Neural cell (in vitro differentiated cells): Measurements from ENCODE around the gene IRF1.

ENCODE experiments used
- CTCF ChIP-seq: fragments of 450-650 bp; IDR thresholded peaks from 2 replicates; pipeline ENCODE4 v1.5.1; 2014; ENCODE audit warnings: antibody characterized with exemption, mild to moderate bottlenecking, moderate library complexity; ENCODE audit not compliant: poor library complexity, severe bottlenecking
- EZH2 ChIP-seq: fragments of 200-600, 300-800 bp; shearing (Covaris generic), sonication (generic); IDR thresholded peaks from 2 replicates; pipeline ENCODE4 v1.6.1; 2014; ENCODE audit warnings: antibody characterized with exemption, low read length, borderline replicate concordance, mild to moderate bottlenecking; ENCODE audit not compliant: insufficient read depth, poor library complexity, severe bottlenecking
- POLR2AphosphoS5 ChIP-seq: IDR thresholded peaks from 2 replicates; pipeline ENCODE4 v1.6.1; 2012
- REST ChIP-seq: IDR thresholded peaks from 2 replicates; pipeline ENCODE4 v1.6.1; 2012; ENCODE audit warnings: borderline replicate concordance

GRCh38 chr5:132445930-132446329 is 44.6 kb downstream of the IRF1 start:
- no peak for TF ChIP-seq CTCF
- TF ChIP-seq EZH2: no peak
- no peak for TF ChIP-seq REST
- TF ChIP-seq POLR2AphosphoS5: no peak
